Epidermal melanocyte (primary cell): ENCODE results near the gene DRAM2.

ENCODE experiments used
- DNase-seq: peaks from one replicate; pipeline ENCODE4 v3.0.0; 2011; ENCODE audit warnings: low spot score; ENCODE audit not compliant: insufficient read length

Gene DRAM2

GRCh38 chr1:111139956-111140679 lies at the start of gene DRAM2, which contains the start of gene CEPT1:
Gene DRAM2, minus strand, starts transcription at chr1:111140093. Its CDS starts 8,539 bp downstream, at chr1:111131554.
Gene CEPT1, plus strand, starts transcription at chr1:111140223. Its CDS starts 7,492 bp downstream, at chr1:111147715.
- peak; percentile 80 for DNase-seq

GRCh38 chr1:111184663-111185062 lies 44.8 kb upstream of the DRAM2 start:
- DNase-seq = no peak

- DNase-seq = no peak
These were observed 43.6 kb upstream of the DRAM2 start for GRCh38 chr1:111183308-111184069.

- no peak for DNase-seq
These were observed 42.2 kb upstream of the DRAM2 start for GRCh38 chr1:111182052-111182451.

- no peak for DNase-seq
These were observed 40.2 kb upstream of the DRAM2 start for GRCh38 chr1:111179968-111180533.

- DNase-seq = no peak
These were observed 36.8 kb upstream of the DRAM2 start for GRCh38 chr1:111176678-111177077.

GRCh38 chr1:111175349-111175748 lies 35.5 kb upstream of the DRAM2 start:
- DNase-seq = no peak

GRCh38 chr1:111174070-111174469 lies 34.2 kb upstream of the DRAM2 start:
- no peak for DNase-seq

- no peak for DNase-seq
These were observed 32.6 kb upstream of the DRAM2 start for GRCh38 chr1:111172463-111172862.

GRCh38 chr1:111164151-111164550 lies 24.3 kb upstream of the DRAM2 start:
- DNase-seq = no peak

- no peak for DNase-seq
These were observed 23.5 kb upstream of the DRAM2 start for GRCh38 chr1:111163363-111163762.

- DNase-seq = no peak
These were observed 22.6 kb upstream of the DRAM2 start for GRCh38 chr1:111162488-111162880.

GRCh38 chr1:111161843-111162487 lies 22.1 kb upstream of the DRAM2 start:
- no peak for DNase-seq

- DNase-seq = no peak
These were observed 17.5 kb upstream of the DRAM2 start for GRCh38 chr1:111157431-111157830.

GRCh38 chr1:111154021-111154999 lies 14.4 kb upstream of the DRAM2 start:
- no peak for DNase-seq

- DNase-seq = no peak
These were observed 11.9 kb upstream of the DRAM2 start for GRCh38 chr1:111151838-111152237.

- DNase-seq = no peak
These were observed 8.5 kb upstream of the DRAM2 start for GRCh38 chr1:111148376-111148881.

GRCh38 chr1:111147948-111148347 lies 8.1 kb upstream of the DRAM2 start:
- no peak for DNase-seq

GRCh38 chr1:111145963-111146768 lies 6.3 kb upstream of the DRAM2 start:
- no peak for DNase-seq

- no peak for DNase-seq
These were observed 5.6 kb upstream of the DRAM2 start for GRCh38 chr1:111145542-111145941.
